Measurements from ENCODE around the gene ZNF66.

- TF ChIP-seq FOXM1 (IDR thresholded peaks at IDR 0.05; ENCODE audit: low read depth, low read length), result no peak
- TF ChIP-seq TCF12 (IDR thresholded peaks at IDR 0.05; ENCODE audit: low read depth, low read length), result no peak
- TF ChIP-seq FOXK2 (IDR thresholded peaks at IDR 0.05), result no peak
- no peak; the same call in 1 of the 2 replicates for TF ChIP-seq CBFB (IDR thresholded peaks at IDR 0.05; ENCODE audit: low read depth)
- no peak for TF ChIP-seq ZBTB33 (IDR thresholded peaks at IDR 0.05)
These were observed at the start of gene ZNF66 for GRCh38 chr19:20776083-20777076.

Data from GM12878 (cell line).